ENCODE results near the gene RETREG3.
A peak's percentile ranks its signal among the peaks of the same experiment; 100 is the strongest.

The RETREG3 gene

DNA sequence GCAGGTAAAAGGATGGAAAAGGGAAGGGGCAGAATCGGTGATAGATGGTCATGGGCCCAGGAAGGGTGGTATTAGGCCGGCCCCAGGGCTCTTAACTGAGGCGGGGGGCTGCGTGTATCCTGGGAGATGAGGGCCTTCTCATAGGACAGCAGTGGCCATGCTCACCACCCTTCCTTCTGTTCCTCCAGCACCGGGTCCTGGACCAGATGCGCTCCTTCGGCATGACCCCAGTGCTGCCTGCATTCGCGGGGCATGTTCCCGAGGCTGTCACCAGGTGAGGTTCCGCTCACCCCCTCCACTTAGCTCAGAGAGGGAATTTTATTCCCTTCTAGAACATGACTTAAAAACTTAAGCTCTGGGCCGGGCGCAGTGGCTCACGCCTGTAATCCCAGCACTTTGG, 70.7 kb downstream of the RETREG3 start:
- TF ChIP-seq EZH2 (IDR thresholded peaks at IDR 0.05; ENCODE audit: borderline replicate concordance, low read depth, low read length, severe bottlenecking) = no peak
- TF ChIP-seq, protein P1, sequence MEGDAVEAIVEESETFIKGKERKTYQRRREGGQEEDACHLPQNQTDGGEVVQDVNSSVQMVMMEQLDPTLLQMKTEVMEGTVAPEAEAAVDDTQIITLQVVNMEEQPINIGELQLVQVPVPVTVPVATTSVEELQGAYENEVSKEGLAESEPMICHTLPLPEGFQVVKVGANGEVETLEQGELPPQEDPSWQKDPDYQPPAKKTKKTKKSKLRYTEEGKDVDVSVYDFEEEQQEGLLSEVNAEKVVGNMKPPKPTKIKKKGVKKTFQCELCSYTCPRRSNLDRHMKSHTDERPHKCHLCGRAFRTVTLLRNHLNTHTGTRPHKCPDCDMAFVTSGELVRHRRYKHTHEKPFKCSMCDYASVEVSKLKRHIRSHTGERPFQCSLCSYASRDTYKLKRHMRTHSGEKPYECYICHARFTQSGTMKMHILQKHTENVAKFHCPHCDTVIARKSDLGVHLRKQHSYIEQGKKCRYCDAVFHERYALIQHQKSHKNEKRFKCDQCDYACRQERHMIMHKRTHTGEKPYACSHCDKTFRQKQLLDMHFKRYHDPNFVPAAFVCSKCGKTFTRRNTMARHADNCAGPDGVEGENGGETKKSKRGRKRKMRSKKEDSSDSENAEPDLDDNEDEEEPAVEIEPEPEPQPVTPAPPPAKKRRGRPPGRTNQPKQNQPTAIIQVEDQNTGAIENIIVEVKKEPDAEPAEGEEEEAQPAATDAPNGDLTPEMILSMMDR (IDR thresholded peaks at IDR 0.05; ENCODE audit: borderline replicate concordance, extremely low read depth, low read length, poor library complexity, severe bottlenecking) = no peak
- no peaks in the 10 kb centered on the region for H3K27me3 ChIP-seq (ENCODE audit: insufficient read depth, low read length, poor library complexity)
- H3K9me3 ChIP-seq (ENCODE audit: insufficient read depth, low read length, severe bottlenecking) = no peaks in the 10 kb centered on the region
- H3K27ac ChIP-seq (ENCODE audit: low read length) = no peak overlapping the region
- peaks cover 30% of the 10 kb centered on the region for H3K4me1 ChIP-seq (ENCODE audit: insufficient read depth, low read length)
- peaks cover 10% of the 10 kb centered on the region for H3K79me2 ChIP-seq (ENCODE audit: insufficient read depth, low read length)
- H2AFZ ChIP-seq (ENCODE audit: low read depth, low read length) = no peak overlapping the region
- peaks cover 31% of the 10 kb centered on the region for H3K36me3 ChIP-seq (ENCODE audit: insufficient read depth, low read length)
- no peak for DNase-seq
- ATAC-seq (ENCODE audit: insufficient read depth, low read depth) = no peak
- peaks cover 7% of the 10 kb centered on the region; the same call in 1 of the 2 replicates for H4K20me1 ChIP-seq (ENCODE audit: insufficient read depth, low read length)
- H3K4me3 ChIP-seq (ENCODE audit: low read depth in 1 of 2, low read length in 2 of 2) = no peak overlapping the region
- H3K4me2 ChIP-seq (ENCODE audit: insufficient read depth, low read length) = no peak overlapping the region
- H3K9ac ChIP-seq (ENCODE audit: low read depth, low read length) = no peak overlapping the region

DNA sequence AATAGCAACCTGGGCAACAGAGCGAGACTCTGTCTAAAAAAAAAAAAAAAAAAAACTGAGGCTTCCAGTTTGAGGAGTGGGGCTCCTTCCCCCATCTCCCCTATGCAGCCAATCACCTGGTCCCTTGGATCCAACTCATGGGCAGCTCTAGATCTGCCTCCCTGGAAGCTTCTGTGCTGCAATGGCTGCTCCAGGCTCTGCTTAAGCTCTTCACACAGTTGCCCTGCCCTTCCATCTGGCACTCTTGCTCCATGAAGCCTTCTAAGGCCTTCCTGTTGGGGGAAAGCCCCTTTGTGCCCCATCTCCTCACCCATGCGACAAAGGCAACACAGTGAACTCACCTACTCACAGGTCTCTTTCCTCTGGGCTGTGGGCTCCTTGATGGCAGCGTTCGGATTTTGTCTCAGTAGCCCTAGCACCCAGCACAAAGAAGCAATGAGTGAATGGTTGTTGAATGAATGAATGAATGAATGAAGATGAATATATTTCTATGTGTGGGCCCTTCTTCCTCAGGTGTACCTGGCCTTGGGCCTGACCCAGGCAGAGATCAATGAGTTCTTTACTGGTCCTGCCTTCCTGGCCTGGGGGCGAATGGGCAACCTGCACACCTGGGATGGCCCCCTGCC, 71.2 kb downstream of the RETREG3 start:
- H3K9me3 ChIP-seq (ENCODE audit: insufficient read depth, low read length, severe bottlenecking) = no peaks in the 10 kb centered on the region
- H3K4me3 ChIP-seq (ENCODE audit: low read depth in 1 of 2, low read length in 2 of 2) = no peak overlapping the region
- H3K4me2 ChIP-seq (ENCODE audit: insufficient read depth, low read length) = peak overlapping the region; percentile 30; the same call in 1 of the 2 replicates
- peaks cover 35% of the 10 kb centered on the region for H3K4me1 ChIP-seq (ENCODE audit: insufficient read depth, low read length)
- no peak overlapping the region for H3K27ac ChIP-seq (ENCODE audit: low read length)
- H3K9ac ChIP-seq (ENCODE audit: low read depth, low read length) = no peak overlapping the region
- H4K20me1 ChIP-seq (ENCODE audit: insufficient read depth, low read length) = peaks cover 7% of the 10 kb centered on the region; the same call in 1 of the 2 replicates
- DNase-seq = no peak
- H3K27me3 ChIP-seq (ENCODE audit: insufficient read depth, low read length, poor library complexity) = no peaks in the 10 kb centered on the region
- TF ChIP-seq, protein P1 (IDR thresholded peaks at IDR 0.05; ENCODE audit: borderline replicate concordance, extremely low read depth, low read length, poor library complexity, severe bottlenecking) = no peak
- TF ChIP-seq EZH2 (IDR thresholded peaks at IDR 0.05; ENCODE audit: borderline replicate concordance, low read depth, low read length, severe bottlenecking) = no peak
- ATAC-seq (ENCODE audit: insufficient read depth, low read depth) = no peak
- H2AFZ ChIP-seq (ENCODE audit: low read depth, low read length) = no peak overlapping the region
- peaks cover 25% of the 10 kb centered on the region for H3K36me3 ChIP-seq (ENCODE audit: insufficient read depth, low read length)
- H3K79me2 ChIP-seq (ENCODE audit: insufficient read depth, low read length) = peaks cover 10% of the 10 kb centered on the region

DNA sequence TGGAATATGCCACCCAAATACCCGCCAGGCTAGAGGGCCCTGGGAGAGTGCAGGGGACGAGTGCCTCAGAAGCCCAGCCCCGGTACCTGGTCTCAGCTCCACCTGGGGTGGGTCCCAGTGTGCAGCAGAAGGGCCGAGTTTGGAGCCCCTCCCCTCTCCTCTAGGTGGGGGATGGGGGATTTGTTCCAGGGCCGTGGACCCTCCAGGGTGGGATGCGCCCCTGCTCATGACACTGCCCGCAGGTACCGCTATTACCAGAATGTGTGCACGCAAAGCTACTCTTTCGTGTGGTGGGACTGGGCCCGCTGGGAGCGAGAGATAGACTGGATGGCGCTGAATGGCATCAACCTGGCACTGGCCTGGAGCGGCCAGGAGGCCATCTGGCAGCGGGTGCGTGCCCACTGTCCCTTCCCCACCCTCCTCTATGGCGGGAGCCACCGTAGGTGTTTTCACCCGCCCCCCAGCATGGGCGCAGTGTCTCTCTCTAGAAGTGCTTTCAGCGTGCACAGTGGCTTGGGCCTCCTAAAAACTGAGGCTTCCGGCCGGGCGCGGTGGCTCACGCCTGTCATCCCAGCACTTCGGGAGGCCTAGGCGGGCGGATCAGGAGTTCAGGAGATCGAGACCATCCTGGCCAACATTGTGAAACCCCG, 71.9 kb downstream of the RETREG3 start:
- TF ChIP-seq, protein P1 (IDR thresholded peaks at IDR 0.05; ENCODE audit: borderline replicate concordance, extremely low read depth, low read length, poor library complexity, severe bottlenecking) = no peak
- no peak for TF ChIP-seq EZH2 (IDR thresholded peaks at IDR 0.05; ENCODE audit: borderline replicate concordance, low read depth, low read length, severe bottlenecking)
- ATAC-seq (ENCODE audit: insufficient read depth, low read depth) (no peak), DNase-seq (no peak)
- Histone ChIP-seq H3K4me1 (ENCODE audit: insufficient read depth, low read length) (peaks cover 39% of the 10 kb centered on the region), H3K27ac (ENCODE audit: low read length) (peak overlapping the region; percentile 59), H3K9ac (ENCODE audit: low read depth, low read length) (peak overlapping the region; percentile 71), H3K79me2 (ENCODE audit: insufficient read depth, low read length) (peaks cover 10% of the 10 kb centered on the region), H3K4me3 (ENCODE audit: low read depth in 1 of 2, low read length in 2 of 2) (peak overlapping the region; percentile 36 to 67; a peak in 3 of 4 replicates), H3K27me3 (ENCODE audit: insufficient read depth, low read length, poor library complexity) (no peaks in the 10 kb centered on the region), H2AFZ (ENCODE audit: low read depth, low read length) (no peak overlapping the region), H4K20me1 (ENCODE audit: insufficient read depth, low read length) (peaks cover 7% of the 10 kb centered on the region; the same call in 1 of the 2 replicates), H3K4me2 (ENCODE audit: insufficient read depth, low read length) (peak overlapping the region; percentile 77), H3K9me3 (ENCODE audit: insufficient read depth, low read length, severe bottlenecking) (no peaks in the 10 kb centered on the region), H3K36me3 (ENCODE audit: insufficient read depth, low read length) (peaks cover 21% of the 10 kb centered on the region)
